GM12891 (cell line): ENCODE measurements around the gene PODN.

ENCODE experiments used
- PAX5 ChIP-seq: IDR thresholded peaks from 2 replicates; pipeline ENCODE4 v1.6.1; 2011; ENCODE audit warnings: low read length, moderate library complexity, mild to moderate bottlenecking; ENCODE audit not compliant: insufficient read depth, severe bottlenecking
- POLR2A ChIP-seq: IDR thresholded peaks from 2 replicates; pipeline ENCODE4 v1.6.1; 2011; ENCODE audit warnings: low read depth, low read length, control low read depth
- POLR2AphosphoS5 ChIP-seq: IDR thresholded peaks from 2 replicates; pipeline ENCODE4 v1.6.1; 2011; ENCODE audit warnings: low read depth, low read length, control low read depth
- POU2F2 ChIP-seq: IDR thresholded peaks from 2 replicates; pipeline ENCODE4 v1.6.1; 2011; ENCODE audit warnings: low read depth, mild to moderate bottlenecking, control low read depth, low read length, moderate library complexity
- SPI1 ChIP-seq: IDR thresholded peaks from 2 replicates; pipeline ENCODE4 v1.6.1; 2011; ENCODE audit warnings: low read depth, low read length, control low read depth
- TAF1 ChIP-seq: IDR thresholded peaks from 2 replicates; pipeline ENCODE4 v1.6.1; 2011; ENCODE audit warnings: low read depth, low read length, control low read depth

- TF ChIP-seq POLR2A (no peak), POLR2AphosphoS5 (no peak), TAF1 (no peak), PAX5 (no peak), SPI1 (no peak), POU2F2 (no peak)
Measured at GRCh38 chr1:53125122-53125521, 63.1 kb downstream of the PODN start.
